Measurements from ENCODE around the gene GRB7.
"Not testable (repeated sequence)": the region's sequence is repeated elsewhere in the genome, so short reads cannot be mapped to it uniquely, and the experiment has no call there.

Gene GRB7

DNA sequence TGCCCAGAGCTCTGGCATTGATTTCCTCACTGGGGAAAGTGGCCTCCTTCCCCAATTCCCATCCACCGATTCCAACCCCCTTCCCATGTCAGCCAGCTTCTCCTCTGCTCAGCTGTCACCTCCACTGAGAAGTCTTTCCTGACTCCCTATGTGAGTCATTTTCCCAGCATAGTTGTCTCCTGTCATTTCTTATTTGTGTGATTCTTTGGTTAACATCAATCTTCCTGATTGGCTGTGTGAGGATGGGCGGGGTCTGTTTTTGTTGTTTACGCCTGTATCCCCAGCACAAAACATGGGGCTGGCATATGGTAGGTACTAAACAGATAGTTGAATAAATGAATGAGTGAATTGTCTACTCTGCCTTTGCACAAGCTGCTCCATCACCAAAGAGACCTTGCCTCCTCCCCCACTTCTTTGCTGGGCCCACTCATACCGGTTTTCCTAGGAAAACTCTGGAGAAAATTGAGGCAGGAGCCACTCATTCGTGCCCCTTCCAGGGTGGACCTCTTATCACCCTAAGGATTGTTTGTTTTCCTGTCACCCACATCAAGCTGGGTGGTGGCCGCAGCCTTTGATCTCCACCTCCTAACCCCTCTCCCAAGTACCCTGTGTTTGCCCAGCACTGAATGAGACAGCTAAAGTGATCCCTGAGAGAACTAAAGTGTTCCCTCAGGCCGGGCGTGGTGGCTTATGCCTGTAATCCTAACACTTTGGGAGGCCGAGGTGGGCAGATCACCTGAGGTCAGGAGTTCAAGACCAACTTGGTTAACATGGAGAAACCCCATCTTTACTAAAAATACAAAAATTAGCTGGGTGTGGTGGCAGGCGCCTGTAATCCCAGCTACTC, 1.2 kb upstream of the GRB7 start:
- no peak for DNase-seq

DNA sequence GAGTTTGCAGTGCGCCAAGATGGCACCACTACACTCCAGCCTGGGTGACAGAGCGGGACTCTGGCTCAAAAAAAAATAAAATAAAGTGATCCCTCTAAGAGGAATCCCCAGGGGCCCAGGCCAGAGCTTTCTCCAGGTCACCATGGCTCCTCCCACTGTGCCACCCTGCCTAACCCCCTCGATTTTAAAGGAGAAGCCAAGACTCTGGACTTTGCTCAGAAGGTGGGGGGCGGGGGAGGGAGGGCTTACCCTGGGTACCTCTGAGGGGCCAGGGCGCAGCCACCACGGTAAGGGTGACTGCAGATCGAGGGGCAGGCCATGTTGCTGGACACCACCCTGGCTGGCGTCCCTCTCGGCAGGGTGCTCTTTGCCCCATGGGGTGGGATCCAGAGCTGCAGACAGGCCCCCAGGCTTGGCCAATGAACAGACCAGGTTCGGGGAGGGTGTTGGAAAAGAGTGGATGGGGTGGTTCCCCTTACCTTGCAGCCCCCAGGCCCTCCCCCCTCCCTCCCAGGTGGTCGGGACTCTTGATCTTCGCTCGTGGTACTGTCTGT, 455 bp upstream of the GRB7 start:
- no peak for DNase-seq

DNA sequence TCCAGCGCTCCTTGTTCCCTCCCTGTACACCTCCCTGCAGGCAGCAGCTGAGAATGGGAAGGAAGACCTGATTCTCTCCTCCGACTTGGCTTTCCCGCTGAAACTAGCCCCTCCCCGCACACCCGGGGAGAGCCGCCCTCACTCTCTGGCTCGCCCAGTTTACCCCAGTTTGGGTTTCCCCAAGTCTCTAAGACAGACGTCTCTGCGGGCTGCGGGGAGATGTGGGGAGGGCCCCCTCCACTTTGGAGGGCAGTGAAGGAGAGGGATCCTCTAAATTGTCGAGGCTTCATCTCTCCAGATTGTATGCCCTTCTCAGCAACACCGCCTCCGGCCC, 797 bp downstream of the GRB7 start:
- DNase-seq, result no peak

DNA sequence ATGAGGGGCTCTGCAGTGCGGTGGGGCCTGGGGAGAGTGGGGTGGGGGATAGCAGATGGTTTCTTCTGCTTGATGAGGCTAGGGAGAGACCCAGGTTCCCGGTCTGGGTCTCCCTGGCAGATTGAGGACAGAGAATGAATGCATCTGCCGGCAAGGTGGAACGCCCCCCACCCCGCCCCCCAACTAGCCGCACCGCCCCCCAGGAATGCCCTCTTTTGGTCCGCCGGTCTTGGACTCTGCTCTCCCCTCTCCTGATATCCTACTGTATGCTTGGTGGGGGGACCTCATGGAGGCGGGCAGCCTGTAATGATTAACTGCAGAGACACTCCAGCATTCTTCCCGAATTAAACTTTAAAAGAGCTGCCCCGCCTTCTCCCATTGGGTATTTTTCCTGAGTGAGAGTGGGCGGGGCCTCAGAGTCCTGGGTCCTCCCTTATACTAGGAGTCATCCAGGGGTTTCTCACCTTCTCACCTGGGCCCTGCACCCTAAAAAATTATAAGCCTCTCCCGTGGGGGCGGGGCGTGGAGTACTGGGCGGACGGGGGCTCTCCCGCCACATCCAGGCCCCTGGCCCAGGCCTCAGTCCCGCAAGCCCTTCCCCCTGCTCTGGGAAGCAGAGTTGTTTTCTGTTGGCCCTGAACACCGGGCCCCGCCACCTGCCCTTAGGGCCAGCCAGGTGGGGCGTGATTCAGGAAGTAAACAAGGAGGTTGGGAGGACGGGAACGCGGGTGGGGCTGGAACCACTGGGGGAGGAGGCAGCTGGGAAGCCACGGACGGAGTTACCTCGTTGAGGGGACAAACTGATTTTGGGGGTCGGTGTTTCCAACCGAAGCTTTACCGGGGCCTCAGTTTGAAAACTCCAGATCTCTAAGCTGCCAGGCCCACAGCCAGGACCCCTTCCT, 1.5 kb downstream of the GRB7 start:
- DNase-seq, result no peak

DNA sequence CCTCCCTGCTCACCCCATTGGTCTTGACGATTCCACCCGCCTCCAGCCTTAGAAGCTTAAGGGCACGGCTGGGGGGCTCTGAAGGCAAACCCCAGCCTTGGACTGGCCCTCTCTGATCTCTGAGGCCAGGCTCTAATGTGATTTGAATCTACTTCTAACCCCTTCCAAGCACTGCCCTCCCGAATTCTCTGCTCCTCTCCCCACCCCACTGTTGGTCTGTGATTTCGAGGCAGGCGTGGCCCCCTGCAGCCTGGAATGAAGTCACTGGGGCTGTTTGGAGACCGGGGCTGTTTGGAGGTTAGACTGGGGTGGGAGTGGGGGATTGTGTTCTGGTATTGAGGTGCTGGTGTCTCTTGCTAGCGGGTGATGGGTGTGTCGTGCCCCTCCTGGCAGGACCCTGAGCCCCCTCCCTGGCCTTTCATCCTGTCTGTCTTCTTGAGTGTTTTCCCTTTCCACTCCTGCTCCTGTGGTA, 2.2 kb downstream of the GRB7 start:
- DNase-seq, result no peak

DNA sequence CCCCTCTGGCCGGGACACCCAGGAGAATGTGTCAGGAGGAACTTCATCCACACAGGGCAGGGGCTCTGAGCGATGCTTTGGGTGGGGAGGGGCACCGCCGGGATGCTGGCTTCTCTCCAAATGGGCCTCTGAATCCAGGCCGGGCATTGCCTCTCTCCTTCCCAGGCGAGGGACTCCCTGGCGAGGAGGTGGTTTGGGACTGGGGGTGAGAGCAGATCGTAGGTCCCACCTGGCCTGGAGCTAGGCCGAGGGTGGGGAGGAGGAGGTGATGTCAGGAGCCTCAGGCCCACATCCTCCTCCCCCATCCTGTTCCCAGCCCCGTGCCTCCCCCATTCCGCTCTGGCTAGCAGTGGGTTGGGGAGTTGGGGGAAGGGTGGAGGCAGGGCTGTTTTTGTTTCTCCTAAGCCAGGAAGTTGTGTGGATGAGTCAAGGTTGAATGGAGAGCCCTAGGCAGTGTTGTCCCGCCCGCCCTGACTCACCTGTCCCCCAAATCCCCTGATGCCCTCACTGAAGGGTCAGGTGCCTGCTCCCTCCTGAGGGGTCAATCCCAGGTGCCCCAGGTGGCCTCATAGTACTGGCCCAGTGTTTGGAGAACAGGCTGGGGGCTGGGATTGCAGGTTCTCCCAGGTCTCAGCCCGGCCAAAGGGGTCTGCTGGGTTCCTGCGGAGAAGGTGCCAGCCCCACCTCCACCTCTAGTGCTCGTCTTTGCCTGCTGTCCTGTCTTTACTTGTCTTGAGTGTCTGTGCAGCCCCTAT, 2.8 kb downstream of the GRB7 start:
- DNase-seq, result no peak

DNA sequence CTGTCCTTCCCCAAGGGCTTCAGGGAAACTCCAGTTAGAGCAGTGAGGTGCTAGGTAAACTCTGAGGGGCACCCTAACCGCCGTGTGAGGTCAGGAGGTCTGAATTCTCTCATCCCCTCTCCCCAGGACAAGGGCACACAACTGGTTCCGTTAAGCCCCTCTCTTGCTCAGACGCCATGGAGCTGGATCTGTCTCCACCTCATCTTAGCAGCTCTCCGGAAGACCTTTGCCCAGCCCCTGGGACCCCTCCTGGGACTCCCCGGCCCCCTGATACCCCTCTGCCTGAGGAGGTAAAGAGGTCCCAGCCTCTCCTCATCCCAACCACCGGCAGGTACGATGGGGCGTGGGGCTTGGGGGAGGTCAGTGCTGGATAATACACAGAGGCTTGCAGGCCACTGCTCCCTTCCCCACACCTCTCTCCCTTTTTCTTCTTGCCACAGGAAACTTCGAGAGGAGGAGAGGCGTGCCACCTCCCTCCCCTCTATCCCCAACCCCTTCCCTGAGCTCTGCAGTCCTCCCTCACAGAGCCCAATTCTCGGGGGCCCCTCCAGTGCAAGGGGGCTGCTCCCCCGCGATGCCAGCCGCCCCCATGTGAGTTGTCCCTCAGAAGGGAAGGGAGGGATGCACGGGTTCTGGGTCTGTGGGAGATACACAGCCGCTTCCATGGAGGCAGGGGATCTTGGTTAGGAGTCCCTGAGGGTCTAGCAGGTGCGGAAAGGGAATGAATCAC, 4.6 kb downstream of the GRB7 start:
- DNase-seq, result no peak

DNA sequence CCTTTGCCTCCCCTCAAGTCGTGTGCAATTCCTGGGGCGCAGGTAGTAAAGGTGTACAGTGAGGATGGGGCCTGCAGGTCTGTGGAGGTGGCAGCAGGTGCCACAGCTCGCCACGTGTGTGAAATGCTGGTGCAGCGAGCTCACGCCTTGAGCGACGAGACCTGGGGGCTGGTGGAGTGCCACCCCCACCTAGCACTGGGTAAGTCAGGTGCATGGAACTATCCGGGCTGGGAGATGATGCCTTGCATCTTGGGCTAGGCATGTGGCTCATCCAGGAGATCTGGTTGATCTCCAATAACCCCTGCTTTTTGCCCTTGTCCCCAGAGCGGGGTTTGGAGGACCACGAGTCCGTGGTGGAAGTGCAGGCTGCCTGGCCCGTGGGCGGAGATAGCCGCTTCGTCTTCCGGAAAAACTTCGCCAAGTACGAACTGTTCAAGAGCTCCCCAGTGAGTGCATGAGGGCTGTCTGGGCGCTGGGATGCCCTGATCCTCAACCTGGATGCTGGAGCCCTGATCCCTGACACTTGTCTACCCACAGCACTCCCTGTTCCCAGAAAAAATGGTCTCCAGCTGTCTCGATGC, 5.2 kb downstream of the GRB7 start:
- DNase-seq, result no peak

DNA sequence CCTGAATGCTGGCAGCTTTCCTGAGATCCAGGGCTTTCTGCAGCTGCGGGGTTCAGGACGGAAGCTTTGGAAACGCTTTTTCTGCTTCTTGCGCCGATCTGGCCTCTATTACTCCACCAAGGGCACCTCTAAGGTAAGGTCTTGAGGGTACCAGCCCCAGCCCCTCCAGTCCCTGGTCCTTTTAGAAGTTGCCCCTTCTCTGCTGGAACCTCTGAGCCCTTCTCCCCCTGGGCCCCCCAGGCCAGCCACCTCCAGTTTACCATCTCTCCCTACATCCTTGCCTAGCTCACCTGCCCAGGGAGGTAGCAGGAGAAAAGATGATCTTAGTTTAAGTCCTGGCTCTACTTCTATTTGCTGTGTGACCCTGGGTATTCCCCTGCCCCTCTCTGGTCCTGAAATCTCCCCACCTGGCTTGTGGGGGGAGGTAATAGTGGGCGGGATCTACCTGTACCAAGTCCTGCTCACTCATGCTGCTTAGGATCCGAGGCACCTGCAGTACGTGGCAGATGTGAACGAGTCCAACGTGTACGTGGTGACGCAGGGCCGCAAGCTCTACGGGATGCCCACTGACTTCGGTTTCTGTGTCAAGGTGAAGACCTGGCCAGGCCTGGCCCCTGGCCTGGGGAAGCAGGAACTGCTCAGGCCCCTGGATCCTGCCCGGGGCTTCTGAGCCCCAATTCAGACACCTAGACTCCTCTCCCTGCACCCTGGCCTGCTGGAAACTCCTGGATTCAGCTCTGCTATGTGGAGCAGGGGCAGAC, 6.5 kb downstream of the GRB7 start:
- no peak for DNase-seq

DNA sequence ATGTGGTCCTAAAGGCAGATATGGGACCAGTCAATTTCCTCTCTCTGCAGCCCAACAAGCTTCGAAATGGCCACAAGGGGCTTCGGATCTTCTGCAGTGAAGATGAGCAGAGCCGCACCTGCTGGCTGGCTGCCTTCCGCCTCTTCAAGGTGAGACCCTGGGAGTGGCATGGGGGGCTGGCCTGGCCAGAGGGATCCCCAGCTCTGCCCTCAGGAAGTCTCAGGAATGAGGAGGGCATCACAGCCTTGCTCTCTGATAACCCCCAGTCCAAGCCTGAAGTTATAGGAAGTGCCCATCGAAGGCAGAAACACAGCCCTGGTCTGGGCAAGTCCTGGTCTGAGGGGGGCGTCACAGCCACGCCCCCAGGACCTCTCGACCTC, 7.1 kb downstream of the GRB7 start:
- no peak for DNase-seq

DNA sequence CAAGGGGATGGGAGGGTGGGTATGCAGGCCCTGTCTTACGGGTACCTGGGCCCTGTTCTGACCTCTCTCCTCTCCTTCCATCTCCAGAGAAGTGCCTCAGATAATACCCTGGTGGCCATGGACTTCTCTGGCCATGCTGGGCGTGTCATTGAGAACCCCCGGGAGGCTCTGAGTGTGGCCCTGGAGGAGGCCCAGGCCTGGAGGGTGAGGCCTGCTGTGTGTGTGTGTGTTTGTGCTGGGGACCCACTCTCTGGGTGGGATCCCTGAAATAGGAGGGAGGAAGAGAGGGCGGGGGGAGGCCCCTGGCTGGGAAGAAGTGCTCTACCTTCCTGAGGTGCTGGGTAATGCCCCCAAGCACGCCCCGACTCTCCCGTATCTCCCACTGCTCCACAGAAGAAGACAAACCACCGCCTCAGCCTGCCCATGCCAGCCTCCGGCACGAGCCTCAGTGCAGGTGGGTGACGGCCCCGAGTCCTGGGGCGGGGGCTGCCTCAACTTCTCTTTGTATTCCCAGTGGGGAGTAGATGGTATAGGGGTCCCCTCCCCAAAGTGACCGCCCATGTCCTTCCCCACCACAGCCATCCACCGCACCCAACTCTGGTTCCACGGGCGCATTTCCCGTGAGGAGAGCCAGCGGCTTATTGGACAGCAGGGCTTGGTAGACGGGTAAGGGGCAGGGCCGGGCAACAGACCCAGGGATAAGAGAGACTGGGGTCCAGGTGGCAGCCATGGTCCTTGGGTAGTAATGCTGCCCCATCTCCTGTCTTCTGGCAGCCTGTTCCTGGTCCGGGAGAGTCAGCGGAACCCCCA, 7.8 kb downstream of the GRB7 start:
- no peak for DNase-seq

DNA sequence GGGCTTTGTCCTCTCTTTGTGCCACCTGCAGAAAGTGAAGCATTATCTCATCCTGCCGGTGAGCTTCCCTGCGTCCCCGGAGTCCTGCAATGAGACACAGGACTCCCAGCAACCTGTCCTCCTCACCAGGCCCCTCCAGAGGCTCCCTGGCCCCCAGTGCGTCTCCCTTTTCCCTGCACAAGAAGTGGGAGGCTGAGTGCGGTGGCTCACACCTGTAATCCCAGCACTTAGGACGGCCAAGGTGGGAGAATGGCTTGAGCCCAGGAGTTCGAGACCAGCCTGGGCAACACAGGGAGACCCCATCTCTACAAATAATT, 8.4 kb downstream of the GRB7 start:
- DNase-seq, result no peak

DNA sequence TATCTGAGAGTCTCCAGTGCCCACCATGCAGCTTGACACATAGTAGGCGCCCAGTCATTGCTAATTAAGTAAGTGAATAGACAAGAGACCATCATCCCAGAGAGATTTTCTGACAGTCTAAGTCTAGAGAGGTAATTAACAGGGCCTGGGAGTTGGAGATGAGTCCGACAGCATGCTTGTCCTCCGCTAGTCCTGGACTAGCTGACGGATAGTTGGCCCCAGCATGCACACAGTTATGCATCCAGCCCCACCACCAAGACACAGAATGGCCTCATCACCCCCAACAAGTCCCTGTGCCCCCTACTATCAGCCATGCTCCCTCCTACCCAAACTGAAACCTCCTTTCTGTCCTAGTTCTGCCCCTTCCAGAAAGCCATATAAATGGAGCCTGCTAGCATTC, 10.0 kb downstream of the GRB7 start:
- no peak for DNase-seq

DNA sequence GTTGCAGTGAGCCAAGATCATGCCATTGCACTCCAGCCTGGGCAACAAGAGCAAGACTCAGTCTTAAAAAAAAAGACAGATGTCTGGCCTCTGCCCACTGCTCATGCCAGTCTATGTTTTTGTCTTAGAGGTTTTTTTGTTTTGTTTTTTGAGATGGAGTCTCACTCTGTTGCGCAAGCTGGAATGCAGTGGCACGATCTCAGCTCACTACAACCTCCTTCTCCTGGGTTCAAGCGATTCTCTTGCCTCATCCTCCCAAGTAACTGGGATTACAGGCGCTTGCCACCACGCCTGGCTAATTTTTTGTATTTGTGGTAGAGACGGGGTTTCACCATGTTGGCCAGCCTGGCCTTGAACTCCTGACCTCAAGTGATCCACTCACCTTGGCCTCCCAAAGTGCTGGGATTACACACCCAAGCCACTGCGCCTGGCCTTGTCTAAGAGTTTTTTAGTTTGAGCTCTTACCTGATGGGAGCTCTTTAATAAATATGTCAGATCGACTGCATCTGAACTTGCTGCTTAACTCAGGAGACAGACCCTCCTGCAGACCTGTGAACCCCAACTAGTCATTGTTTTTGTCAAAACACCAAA, 10.8 kb downstream of the GRB7 start:
- not testable (repeated sequence) for DNase-seq

DNA sequence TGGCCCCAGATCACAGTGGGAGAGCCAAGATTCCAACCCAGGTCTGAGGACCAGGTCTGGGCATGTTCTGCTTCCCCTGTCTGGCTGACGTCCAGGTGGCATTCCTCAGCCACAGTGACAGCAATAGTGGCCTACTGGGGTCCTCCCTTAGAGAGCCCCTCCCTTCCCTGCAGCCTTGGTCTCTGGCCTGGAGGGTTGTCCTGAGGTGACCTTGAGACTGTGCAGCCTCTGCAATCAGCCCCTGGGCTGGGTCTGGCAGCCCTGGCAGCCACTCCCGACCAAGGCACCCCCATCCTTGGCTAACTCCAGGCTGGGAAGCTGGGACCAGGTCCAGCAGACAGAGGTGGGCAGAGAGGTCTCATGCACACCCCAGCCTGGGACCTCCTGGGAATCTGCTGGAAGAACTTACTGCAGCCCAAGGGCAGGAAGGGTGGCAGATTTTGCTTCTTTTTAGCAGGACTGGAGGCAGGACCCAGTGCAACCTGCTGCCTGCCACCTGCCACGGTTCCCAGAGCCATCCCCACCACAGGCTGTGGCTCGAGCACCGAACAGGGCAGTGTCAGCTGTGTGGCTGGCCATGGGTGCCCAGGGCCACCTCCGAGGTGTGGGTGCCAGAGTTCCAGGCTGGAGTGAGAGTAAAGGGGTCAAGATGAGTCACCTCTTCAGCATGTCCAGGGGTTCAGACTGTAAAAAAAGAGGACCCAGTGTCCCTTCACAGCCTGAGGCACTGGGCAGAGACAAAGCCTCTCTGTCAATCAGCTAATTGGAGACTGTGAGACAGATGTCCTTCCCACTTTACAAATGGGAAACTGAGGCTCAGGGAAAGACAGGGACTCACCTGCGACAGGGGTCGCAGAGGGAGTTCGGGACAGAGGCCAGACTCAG, 12.6 kb downstream of the GRB7 start:
- no peak for DNase-seq

DNA sequence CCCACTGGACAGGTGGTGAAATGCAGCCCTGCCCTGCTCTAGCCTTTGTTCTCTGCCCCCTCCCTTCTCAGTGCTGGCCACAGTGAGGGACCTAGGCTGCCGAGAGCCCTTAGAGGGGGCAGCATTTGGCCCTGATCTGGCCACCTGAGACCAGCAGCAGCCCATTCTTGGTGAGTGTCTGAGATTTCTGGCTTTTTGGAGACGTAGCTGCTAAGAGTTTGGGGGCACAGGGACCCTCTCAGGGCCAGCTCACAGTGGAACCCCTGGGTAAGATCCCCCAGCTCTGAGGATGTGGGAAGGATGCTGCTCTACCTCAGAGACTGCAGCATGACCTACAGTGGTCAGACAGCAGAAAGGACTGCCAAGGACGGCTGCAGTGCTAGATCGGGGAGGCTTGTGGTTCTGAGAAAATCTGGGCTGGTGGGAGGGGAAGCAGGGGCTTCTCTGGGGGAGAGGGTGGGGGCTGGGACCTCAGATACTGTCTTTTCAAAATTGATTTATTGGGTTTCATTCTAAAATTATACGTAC, 13.3 kb downstream of the GRB7 start:
- no peak for DNase-seq

DNA sequence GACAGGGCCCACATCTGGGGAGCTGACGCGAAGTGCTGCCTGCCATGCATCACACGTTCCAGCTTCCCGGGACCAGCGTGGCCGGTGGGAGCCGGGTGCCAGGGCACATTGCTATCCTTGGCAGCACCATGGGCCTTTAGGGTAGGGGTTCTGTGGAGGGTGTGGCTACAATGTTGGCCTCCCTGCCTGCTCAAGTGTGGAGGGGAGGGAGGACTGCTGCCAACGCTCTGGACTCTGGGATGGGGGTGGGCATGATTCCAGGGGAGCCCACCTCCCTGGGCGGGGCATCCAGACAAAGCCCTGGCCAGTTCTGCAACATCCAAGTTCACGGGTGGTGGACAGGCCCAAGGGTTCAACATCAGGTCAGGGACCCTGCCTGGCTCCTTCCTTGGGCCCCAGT, 13.9 kb downstream of the GRB7 start:
- no peak for DNase-seq

DNA sequence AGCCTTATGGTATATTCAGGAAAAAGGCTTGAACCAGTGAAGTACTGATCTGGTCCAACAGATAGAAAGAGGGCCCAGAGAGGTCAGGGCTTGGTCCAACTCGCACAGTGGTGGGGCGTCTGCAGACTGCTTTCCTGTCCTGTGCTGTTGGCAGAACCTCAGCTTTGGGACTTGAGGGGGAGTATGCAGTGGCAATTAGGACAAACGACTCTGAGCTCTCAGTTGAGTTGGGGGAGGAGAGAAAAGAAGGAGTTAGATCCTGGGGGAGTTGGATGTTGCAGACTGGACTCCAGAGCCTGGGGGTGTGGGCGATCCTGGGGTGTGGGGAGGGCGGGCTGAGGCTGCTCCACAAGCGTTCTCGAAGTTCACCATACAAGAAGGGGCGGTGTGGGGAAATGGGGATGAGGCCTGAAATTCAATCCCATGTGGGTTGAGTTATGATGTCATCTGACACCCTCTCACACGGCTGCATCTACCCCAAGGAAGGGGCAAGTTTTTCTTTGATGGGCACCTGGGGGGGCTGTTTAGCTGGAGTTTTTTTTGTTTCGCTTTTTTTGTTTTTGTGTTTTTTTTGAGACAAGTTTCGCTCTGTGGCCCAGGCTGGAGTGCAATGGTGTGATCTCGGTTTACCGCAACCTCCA, 14.6 kb downstream of the GRB7 start:
- no peak for DNase-seq
